PFSK-1 (cell line): ENCODE results near the gene TMOD4.

Experiments
- FOXP2 ChIP-seq: optimal IDR thresholded peaks from 2 replicates; pipeline ENCODE3; 2011; ENCODE audit warnings: borderline replicate concordance, control low read depth, inconsistent platforms; ENCODE audit not compliant: insufficient read depth; ENCODE audit errors: extremely low read length, extremely low read depth
- POLR2AphosphoS5 ChIP-seq: IDR thresholded peaks from 2 replicates; pipeline ENCODE4 v1.6.1; 2012; ENCODE audit warnings: low read depth, mild to moderate bottlenecking, control low read depth, low read length, moderate library complexity
- REST ChIP-seq, 2 experiments: IDR thresholded peaks; 2 replicates each; pipeline versions ENCODE4 v1.6.1 to v1.8.0; 2011 to 2012; ENCODE audit warnings: low read depth in 2 of 2, low read length in 2 of 2, control low read depth in 1 of 2, inconsistent platforms in 1 of 2, mild to moderate bottlenecking in 1 of 2, moderate library complexity in 1 of 2; ENCODE audit not compliant: insufficient read depth in 1 of 2
- SIN3A ChIP-seq: IDR thresholded peaks from 2 replicates; pipeline ENCODE4 v1.6.1; 2012; ENCODE audit warnings: mild to moderate bottlenecking, low read length, moderate library complexity, borderline replicate concordance; ENCODE audit not compliant: insufficient read depth
- TAF1 ChIP-seq: IDR thresholded peaks from 2 replicates; pipeline ENCODE4 v1.6.1; 2012; ENCODE audit warnings: low read length, control low read depth, borderline replicate concordance; ENCODE audit not compliant: insufficient read depth

Gene TMOD4

GRCh38 chr1:151142411-151143056 lies 33.2 kb downstream of the TMOD4 start:
- TF ChIP-seq SIN3A = no peak
- no peak for TF ChIP-seq TAF1
- TF ChIP-seq FOXP2 = no peak

- no peak for TF ChIP-seq SIN3A
- TF ChIP-seq FOXP2 = no peak
Observed at GRCh38 chr1:151137789-151138188, 38.0 kb downstream of the TMOD4 start.

- TF ChIP-seq FOXP2 = no peak
- no peak for TF ChIP-seq TAF1
- TF ChIP-seq REST (IDR thresholded peaks at IDR 0.05; ENCODE audit: insufficient read depth in 1 of 2, low read depth in 2 of 2, low read length in 2 of 2) = no peak
Observed at GRCh38 chr1:151135433-151136385, 40.1 kb downstream of the TMOD4 start.

- no peak for TF ChIP-seq REST (IDR thresholded peaks at IDR 0.05; ENCODE audit: insufficient read depth in 1 of 2, low read depth in 2 of 2, low read length in 2 of 2)
- no peak for TF ChIP-seq FOXP2
- TF ChIP-seq TAF1 = no peak
- TF ChIP-seq SIN3A = no peak
- TF ChIP-seq POLR2AphosphoS5 = no peak
Observed at GRCh38 chr1:151134991-151135390, 40.8 kb downstream of the TMOD4 start.

- TF ChIP-seq TAF1 = no peak
- no peak for TF ChIP-seq REST (IDR thresholded peaks at IDR 0.05; ENCODE audit: insufficient read depth in 1 of 2, low read depth in 2 of 2, low read length in 2 of 2)
- no peak for TF ChIP-seq FOXP2
- no peak for TF ChIP-seq SIN3A
- TF ChIP-seq POLR2AphosphoS5 = no peak
Observed at GRCh38 chr1:151134396-151134795, 41.4 kb downstream of the TMOD4 start.

- no peak for TF ChIP-seq POLR2AphosphoS5
- no peak for TF ChIP-seq TAF1
- no peak for TF ChIP-seq REST (IDR thresholded peaks at IDR 0.05; ENCODE audit: insufficient read depth in 1 of 2, low read depth in 2 of 2, low read length in 2 of 2)
- no peak for TF ChIP-seq FOXP2
- no peak for TF ChIP-seq SIN3A
Observed at GRCh38 chr1:151133018-151133806, 42.6 kb downstream of the TMOD4 start.
